Measurements from ENCODE around the gene CSTA. TPM values are rescaled to one million over a fixed set of nuclear protein-coding genes. Genes with fewer than 3 reads are reported as not detected.

Gene CSTA
- total and polyA plus RNA-seq, 2 of the 8 experiments (the other 6 are each of a cell fraction or from before 2014, with no cell fraction given): not detected

- H2BK15ac ChIP-seq (ENCODE audit: low read length): no peak overlapping the region
- H4K91ac ChIP-seq (replicated peaks; ENCODE audit: insufficient read length, low read length): no peak overlapping the region
- no peaks in the 10 kb centered on the region for H3K79me1 ChIP-seq (ENCODE audit: low read depth, low read length)
- no peak overlapping the region for H3K18ac ChIP-seq (ENCODE audit: extremely low read depth, low read length)
- H3K23ac ChIP-seq (ENCODE audit: insufficient read length): no peak overlapping the region
- no peak overlapping the region for H4K5ac ChIP-seq (ENCODE audit: insufficient read length, low read depth, low read length)
- H3K56ac ChIP-seq (replicated peaks; ENCODE audit: insufficient read length, low read depth, low read length): no peak overlapping the region
- peaks cover 0 to 2% (median under 1%) of the 10 kb centered on the region in 4 experiments; a peak in 3 of 7 replicates for H3K4me1 ChIP-seq (replicated peaks in 1 of 4; ENCODE audit: control insufficient read depth in 3 of 4, insufficient read depth in 4 of 4, low read length in 3 of 4)
- H3K23me2 ChIP-seq (ENCODE audit: low read depth, low read length): no peaks in the 10 kb centered on the region
- H3K4me3 ChIP-seq (ENCODE audit: extremely low read depth in 1 of 4, insufficient read depth in 2 of 4, low read depth in 3 of 4, low read length in 4 of 4): no peak overlapping the region
- no peaks in the 10 kb centered on the region for H3K36me3 ChIP-seq (ENCODE audit: control insufficient read depth in 2 of 4, insufficient read depth in 4 of 4, low read length in 3 of 4)
- DNase-seq (ENCODE audit: low read depth in 1 of 2, low spot score in 2 of 2) (no peak), FAIRE-seq (no peak)
- H3K27ac ChIP-seq (ENCODE audit: low read depth, low read length): no peak overlapping the region
- H2BK5ac ChIP-seq (ENCODE audit: low read depth, low read length): no peak overlapping the region
- no peak overlapping the region for H2BK120ac ChIP-seq (replicated peaks; ENCODE audit: low read depth, low read length)
- no peaks in the 10 kb centered on the region for H3K79me2 ChIP-seq (ENCODE audit: control insufficient read depth in 1 of 2, insufficient read depth in 2 of 2, low read length in 2 of 2)
- no peak for TF ChIP-seq BRCA1 (IDR thresholded peaks at IDR 0.05; ENCODE audit: low read depth, low read length)
- no peak for TF ChIP-seq E2F6 (IDR thresholded peaks at IDR 0.05)
- no peak for TF ChIP-seq CBX8 (IDR thresholded peaks at IDR 0.05; ENCODE audit: borderline replicate concordance, low read depth, low read length)
- TF ChIP-seq GABPA (IDR thresholded peaks at IDR 0.05; ENCODE audit: borderline replicate concordance, insufficient read depth, low read length): no peak
- TF ChIP-seq CEBPB (IDR thresholded peaks at IDR 0.05; ENCODE audit: low read depth, low read length): no peak
- no peak for TF ChIP-seq POU5F1 (IDR thresholded peaks at IDR 0.05; ENCODE audit: low read depth, low read length)
- TF ChIP-seq SIX5 (IDR thresholded peaks at IDR 0.05; ENCODE audit: low read depth, low read length): no peak
- TF ChIP-seq CTCF (IDR thresholded peaks at IDR 0.05; ENCODE audit: control extremely low read depth in 1 of 3, insufficient read depth in 1 of 3, low read depth in 1 of 3, low read length in 3 of 3): no peak
- TF ChIP-seq CHD2 (IDR thresholded peaks at IDR 0.05; ENCODE audit: low read length): no peak
- no peak for TF ChIP-seq MAFK (IDR thresholded peaks at IDR 0.05; ENCODE audit: low read depth, low read length)
- no peak for TF ChIP-seq BACH1 (IDR thresholded peaks at IDR 0.05; ENCODE audit: low read length)
- TF ChIP-seq JUND (IDR thresholded peaks at IDR 0.05; ENCODE audit: low read length): no peak
- no peak overlapping the region for H2AFZ ChIP-seq (ENCODE audit: low read length)
- no peak overlapping the region for H3K4me2 ChIP-seq (ENCODE audit: insufficient read depth in 1 of 2, low read depth in 2 of 2, low read length in 2 of 2)
- no peak overlapping the region for H3K9ac ChIP-seq (replicated peaks in 1 of 4; ENCODE audit: extremely low read depth in 1 of 4, low read depth in 3 of 4, low read length in 3 of 4)
- H2AK5ac ChIP-seq (ENCODE audit: low read depth, low read length): no peak overlapping the region
- no peaks in the 10 kb centered on the region for H4K20me1 ChIP-seq (replicated peaks in 1 of 2; ENCODE audit: control insufficient read depth in 1 of 2, insufficient read depth in 2 of 2, low read length in 2 of 2)
- CTCF ChIA-PET (ENCODE audit: partially characterized antibody): interaction anchor here (0.6 to 5.5 kb wide), 5 partner anchors 10 to 209 kb away, joined by 3 to 25 read pairs (median 3); no protein-coding TSS in a partner anchor
- H4K8ac ChIP-seq (ENCODE audit: extremely low read depth, insufficient read depth, low read length): no peak overlapping the region
- no peak overlapping the region for H3K14ac ChIP-seq (ENCODE audit: insufficient read length)
- H3K4ac ChIP-seq (replicated peaks; ENCODE audit: insufficient read length, low read depth, low read length): no peak overlapping the region
- H3K9me3 ChIP-seq (ENCODE audit: insufficient read depth in 2 of 2, low read depth in 1 of 2, low read length in 1 of 2): no peaks in the 10 kb centered on the region
- H3K27me3 ChIP-seq (replicated peaks in 1 of 4; ENCODE audit: control insufficient read depth in 3 of 4, extremely low read depth in 1 of 4, insufficient read depth in 3 of 4, low read length in 3 of 4): no peaks in the 10 kb centered on the region; a peak in 1 of 7 replicates
- H2BK20ac ChIP-seq (ENCODE audit: low read length): no peak overlapping the region
- POLR2A ChIA-PET (ENCODE audit: partially characterized antibody): no interaction called here
- 83% methylated on average over 1 of the region's 1 CpG; no CpG with 5 or more reads in 1 of the 2 experiments for WGBS, 2 experiments (ENCODE audit: extremely low coverage in 1 of 2, insufficient coverage in 1 of 2, insufficient read length in 1 of 2, insufficient replicate concordance in 2 of 2, low coverage in 1 of 2, low lambda C conversion rate in 2 of 2, missing lambda C conversion rate in 1 of 2)
- H2BK12ac ChIP-seq (ENCODE audit: low read depth, low read length): no peak overlapping the region
Measured at GRCh38 chr3:122310361-122310760, 14.7 kb upstream of the CSTA start.

All from H1 (cell line).